ENCODE results near the gene FBN2.

DNA sequence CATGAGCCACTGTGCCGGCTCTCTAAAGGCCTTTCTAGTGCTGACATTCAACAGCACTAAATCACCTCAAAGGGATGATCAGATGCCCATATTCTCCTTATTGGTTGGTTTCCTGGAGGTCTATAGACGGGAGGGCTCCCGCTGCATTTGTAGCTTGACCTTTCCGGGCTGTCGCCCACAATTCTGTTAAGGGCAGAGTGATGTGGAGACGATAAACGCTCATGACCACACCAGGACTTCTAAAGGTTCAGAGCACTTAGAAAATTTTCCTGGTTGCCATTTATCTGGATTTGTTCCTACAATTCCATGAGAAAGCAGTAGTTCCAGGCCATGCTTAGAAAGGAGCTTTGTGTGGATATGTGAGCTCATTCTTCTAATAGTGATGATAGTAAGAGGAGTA lies 284.2 kb downstream of the FBN2 start:
- TF ChIP-seq, protein P1, sequence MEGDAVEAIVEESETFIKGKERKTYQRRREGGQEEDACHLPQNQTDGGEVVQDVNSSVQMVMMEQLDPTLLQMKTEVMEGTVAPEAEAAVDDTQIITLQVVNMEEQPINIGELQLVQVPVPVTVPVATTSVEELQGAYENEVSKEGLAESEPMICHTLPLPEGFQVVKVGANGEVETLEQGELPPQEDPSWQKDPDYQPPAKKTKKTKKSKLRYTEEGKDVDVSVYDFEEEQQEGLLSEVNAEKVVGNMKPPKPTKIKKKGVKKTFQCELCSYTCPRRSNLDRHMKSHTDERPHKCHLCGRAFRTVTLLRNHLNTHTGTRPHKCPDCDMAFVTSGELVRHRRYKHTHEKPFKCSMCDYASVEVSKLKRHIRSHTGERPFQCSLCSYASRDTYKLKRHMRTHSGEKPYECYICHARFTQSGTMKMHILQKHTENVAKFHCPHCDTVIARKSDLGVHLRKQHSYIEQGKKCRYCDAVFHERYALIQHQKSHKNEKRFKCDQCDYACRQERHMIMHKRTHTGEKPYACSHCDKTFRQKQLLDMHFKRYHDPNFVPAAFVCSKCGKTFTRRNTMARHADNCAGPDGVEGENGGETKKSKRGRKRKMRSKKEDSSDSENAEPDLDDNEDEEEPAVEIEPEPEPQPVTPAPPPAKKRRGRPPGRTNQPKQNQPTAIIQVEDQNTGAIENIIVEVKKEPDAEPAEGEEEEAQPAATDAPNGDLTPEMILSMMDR (conservative IDR thresholded peaks at IDR 0.05), result no peak
- no peak for TF ChIP-seq ZFX (IDR thresholded peaks at IDR 0.05)

Data from C4-2B (cell line).